Psoas muscle (tissue), 8 donors: ENCODE results near the gene ATG4D. TPM values are rescaled to one million over a fixed set of nuclear protein-coding genes. Genes with fewer than 3 reads are reported as not detected.

ENCODE experiments used
- ATAC-seq, 4 donors: fragments of 200-7000 bp; cut with Tn5 transposase; one replicate each; pipeline ENCODE4 v1.9.1; 2020; ENCODE audit warnings: moderate library complexity in 3 of 4, mild to moderate bottlenecking in 2 of 4
- DNase-seq, 2 donors: peaks; one replicate each; pipeline ENCODE4 v3.0.0-alpha.2; 2020
- H3K27ac ChIP-seq: fragments of 200-600 bp; one replicate; pipeline ENCODE4 v1.8.0; 2022
- H3K27me3 ChIP-seq, 3 donors: fragments of 200-600 bp in 1 of 3; one replicate each; pipeline versions ENCODE4 v1.6.1 to v1.8.0; 2013 to 2022; ENCODE audit warnings: low read length in 2 of 3, mild to moderate bottlenecking in 2 of 3, moderate library complexity in 1 of 3; ENCODE audit not compliant: insufficient read depth in 3 of 3
- H3K36me3 ChIP-seq, 2 donors: fragments of 200-600 bp in 1 of 2; one replicate each; pipeline versions ENCODE4 v1.6.1 to v1.8.0; 2013 to 2022; ENCODE audit warnings: low read depth in 1 of 2, mild to moderate bottlenecking in 1 of 2, moderate library complexity in 1 of 2; ENCODE audit not compliant: insufficient read depth in 1 of 2
- H3K4me1 ChIP-seq: fragments of 200-600 bp; one replicate; pipeline ENCODE4 v1.8.0; 2022
- H3K4me3 ChIP-seq: fragments of 200-600 bp; one replicate; pipeline ENCODE4 v1.8.0; 2022; ENCODE audit warnings: mild to moderate bottlenecking
- H3K9me3 ChIP-seq: fragments of 200-600 bp; one replicate; pipeline ENCODE4 v1.8.0; 2022
- whole genome bisulfite sequencing, 3 donors: extraction: QIAGEN DNeasy Blood & Tissue Kit; methylation state at CpG; one replicate each; pipeline versions ENCODE4 v1.1.6 to v1.1.7; 2013; 5-methylcytosine and 5-hydroxymethylcytosine counted together
- intact Hi-C, 2 donors: fragments of 100-400 bp; cut with DNase I; formaldehyde crosslinking; loops; one replicate each; pipeline versions ENCODE4 v1.11.0 to v1.14.2; 2022
- polyA plus RNA-seq, 3 donors: library from polyadenylated mRNA; stranded (reverse); fragments of 200-250 nt; gene quantifications; one replicate each; pipeline ENCODE4 v1.2.3, GENCODE V29; 2013
- total RNA-seq, 4 donors: library from RNA; stranded (reverse); fragmentation: NEBNext Ultra II Directional in 2 of 4; extraction: Animal tissue kit (Norgen Biotek cat#: 25700) in 2 of 4; gene quantifications; one replicate each; pipeline versions ENCODE4 v1.2.1 to v1.2.4, GENCODE V29; 2021 to 2023
- TF ChIP-seq, protein P1 (sequence below): fragments of 200-600 bp; IDR thresholded peaks from one replicate; pipeline ENCODE4 v1.8.0; 2022; ENCODE audit warnings: antibody characterized with exemption
- donor health status: healthy with polysubstance abuse.
- donor health status: DM: no; HTN: no; CAD: no; lungs with moderate emphysema.
- donor health status: Bipolar disorder and iron deficiency.
- donor health status: healthy.
- donor health status: DM: yes; HTN: yes; CAD: no.
- donor health status: DM: no; HTN: no; CAD: no.
- donor health status: DM: no; HTN: no; CAD: no.
- donor health status: DM: yes; HTN: yes; CAD: no.

Gene ATG4D
- total and polyA plus RNA-seq, 7 donors: 42.5 to 95.7 (median 65.8) TPM

DNA sequence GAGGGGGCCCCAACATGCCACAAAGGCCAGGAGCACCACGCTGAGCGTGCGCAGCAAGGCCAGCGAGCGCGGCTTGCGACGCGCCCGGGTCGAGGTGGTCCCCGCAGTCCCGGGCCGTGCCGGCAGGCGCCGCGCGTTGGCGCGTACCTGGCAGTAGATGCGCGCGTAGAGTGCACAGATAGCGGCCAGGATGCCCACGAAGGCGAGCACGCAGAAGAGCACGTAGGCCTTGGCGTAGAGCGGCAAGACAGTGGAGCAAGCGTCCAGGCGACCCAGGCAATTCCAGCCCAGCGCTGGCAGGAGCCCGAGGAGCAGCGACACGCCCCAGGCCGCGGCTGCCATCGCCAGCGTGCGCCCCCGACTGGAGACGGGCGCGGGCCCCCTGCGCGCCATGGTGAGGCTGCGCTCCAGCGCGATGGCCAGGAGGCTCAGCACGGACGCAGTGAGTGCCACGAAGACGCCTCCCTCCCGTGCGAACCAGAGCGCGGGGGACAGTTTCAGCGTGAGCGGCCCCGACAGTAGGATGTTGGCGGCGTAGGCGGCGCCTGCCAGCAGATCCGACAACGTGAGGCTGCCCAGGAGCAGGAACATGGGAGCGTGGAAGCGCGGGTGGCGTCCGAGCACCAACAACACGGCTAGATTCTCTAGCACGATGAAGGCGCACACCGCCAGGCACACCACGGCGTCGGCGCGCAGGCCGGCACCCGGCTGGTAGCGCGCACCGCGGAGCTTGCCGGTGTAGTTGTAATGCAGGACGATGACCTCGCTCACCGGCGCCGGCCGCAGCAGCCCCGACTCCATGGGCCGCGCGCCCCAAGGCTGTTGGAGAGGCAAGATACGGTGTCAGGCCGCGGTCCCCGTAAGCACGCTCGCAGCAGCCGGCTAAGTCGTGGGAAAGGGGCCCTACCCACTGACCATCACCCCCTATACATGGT lies 29.2 kb upstream of the ATG4D start:
- WGBS, 3 donors: 9 to 13% (median 10%) methylated on average over 94 to 107 of the region's 107 CpGs
- DNase-seq (no peak), ATAC-seq (peak in 1 of 4 donors; percentile 40)
- no peaks in the 10 kb centered on the region for H3K36me3 ChIP-seq
- no peaks in the 10 kb centered on the region for H3K9me3 ChIP-seq
- H3K4me1 ChIP-seq: no peaks in the 10 kb centered on the region
- intact Hi-C loops: no loop called here
- H3K27ac ChIP-seq: no peak overlapping the region
- peaks cover 0 to 90% (median 30%) of the 10 kb centered on the region in 3 donors for H3K27me3 ChIP-seq
- TF ChIP-seq, protein P1, sequence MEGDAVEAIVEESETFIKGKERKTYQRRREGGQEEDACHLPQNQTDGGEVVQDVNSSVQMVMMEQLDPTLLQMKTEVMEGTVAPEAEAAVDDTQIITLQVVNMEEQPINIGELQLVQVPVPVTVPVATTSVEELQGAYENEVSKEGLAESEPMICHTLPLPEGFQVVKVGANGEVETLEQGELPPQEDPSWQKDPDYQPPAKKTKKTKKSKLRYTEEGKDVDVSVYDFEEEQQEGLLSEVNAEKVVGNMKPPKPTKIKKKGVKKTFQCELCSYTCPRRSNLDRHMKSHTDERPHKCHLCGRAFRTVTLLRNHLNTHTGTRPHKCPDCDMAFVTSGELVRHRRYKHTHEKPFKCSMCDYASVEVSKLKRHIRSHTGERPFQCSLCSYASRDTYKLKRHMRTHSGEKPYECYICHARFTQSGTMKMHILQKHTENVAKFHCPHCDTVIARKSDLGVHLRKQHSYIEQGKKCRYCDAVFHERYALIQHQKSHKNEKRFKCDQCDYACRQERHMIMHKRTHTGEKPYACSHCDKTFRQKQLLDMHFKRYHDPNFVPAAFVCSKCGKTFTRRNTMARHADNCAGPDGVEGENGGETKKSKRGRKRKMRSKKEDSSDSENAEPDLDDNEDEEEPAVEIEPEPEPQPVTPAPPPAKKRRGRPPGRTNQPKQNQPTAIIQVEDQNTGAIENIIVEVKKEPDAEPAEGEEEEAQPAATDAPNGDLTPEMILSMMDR: no peak
- H3K4me3 ChIP-seq: peak overlapping the region; percentile 28

DNA sequence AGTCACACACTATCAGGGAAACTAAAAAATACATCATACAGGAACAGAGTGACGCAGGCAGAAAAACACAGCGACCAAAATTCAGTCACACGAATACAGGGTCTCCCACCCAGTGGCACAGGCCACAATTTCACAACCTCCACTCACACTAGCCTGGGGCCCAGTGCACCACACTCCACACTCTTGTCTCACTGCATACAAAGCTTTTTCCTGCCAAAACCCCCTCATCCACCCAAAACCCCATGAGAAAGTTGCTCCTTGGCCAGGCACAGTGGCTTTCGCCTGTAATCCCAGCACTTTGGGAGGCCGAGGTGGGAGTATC lies 27.7 kb upstream of the ATG4D start:
- 91 to 94% (median 93%) methylated on average over 5 of the region's 5 CpGs for WGBS, 3 donors
- Histone ChIP-seq H3K9me3 (no peaks in the 10 kb centered on the region), H3K27ac (no peak overlapping the region), H3K27me3 (peaks cover 0 to 86% (median 30%) of the 10 kb centered on the region in 3 donors), H3K4me3 (no peak overlapping the region), H3K36me3 (no peaks in the 10 kb centered on the region), H3K4me1 (no peaks in the 10 kb centered on the region)
- ATAC-seq (no peak), DNase-seq (no peak)
- intact Hi-C loops: no loop called here
- TF ChIP-seq, protein P1: no peak

DNA sequence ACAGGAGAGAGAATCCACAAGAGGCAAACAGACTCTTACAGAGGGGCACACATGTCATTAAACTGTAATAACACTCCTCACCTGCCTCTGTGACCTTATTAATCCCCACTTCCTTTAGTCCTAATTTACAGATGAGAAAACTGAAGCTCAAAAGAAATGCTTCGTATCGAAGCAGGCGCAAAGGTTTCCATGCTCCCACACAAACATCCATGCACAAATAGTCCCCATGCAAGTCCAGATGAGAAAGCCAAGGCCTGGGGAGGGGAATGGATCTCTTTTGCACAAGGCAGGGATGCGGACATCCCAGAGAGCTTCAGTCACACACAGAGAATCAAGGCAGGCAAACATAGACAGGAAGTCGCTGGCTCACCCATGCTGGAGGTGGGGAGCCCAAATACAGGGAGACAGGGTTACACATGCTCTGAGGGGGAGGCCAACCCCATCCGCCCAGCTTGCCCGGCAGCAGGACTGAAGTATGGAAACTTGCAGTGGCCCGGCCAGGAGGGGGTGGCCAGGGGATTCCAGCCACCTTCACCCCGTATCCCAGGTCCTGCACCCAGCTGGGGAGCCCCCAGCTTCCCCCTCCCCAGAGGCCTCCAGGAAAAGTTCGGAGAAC lies 26.9 kb upstream of the ATG4D start:
- Histone ChIP-seq H3K27ac (no peak overlapping the region), H3K4me1 (no peaks in the 10 kb centered on the region), H3K27me3 (peaks cover 0 to 80% (median 30%) of the 10 kb centered on the region in 3 donors), H3K36me3 (no peaks in the 10 kb centered on the region), H3K4me3 (peak overlapping the region; percentile 52), H3K9me3 (no peaks in the 10 kb centered on the region)
- WGBS, 3 donors: 47 to 54% (median 53%) methylated on average over 10 of the region's 10 CpGs
- intact Hi-C loops: no loop called here
- TF ChIP-seq, protein P1: no peak
- DNase-seq (no peak), ATAC-seq (no peak)

DNA sequence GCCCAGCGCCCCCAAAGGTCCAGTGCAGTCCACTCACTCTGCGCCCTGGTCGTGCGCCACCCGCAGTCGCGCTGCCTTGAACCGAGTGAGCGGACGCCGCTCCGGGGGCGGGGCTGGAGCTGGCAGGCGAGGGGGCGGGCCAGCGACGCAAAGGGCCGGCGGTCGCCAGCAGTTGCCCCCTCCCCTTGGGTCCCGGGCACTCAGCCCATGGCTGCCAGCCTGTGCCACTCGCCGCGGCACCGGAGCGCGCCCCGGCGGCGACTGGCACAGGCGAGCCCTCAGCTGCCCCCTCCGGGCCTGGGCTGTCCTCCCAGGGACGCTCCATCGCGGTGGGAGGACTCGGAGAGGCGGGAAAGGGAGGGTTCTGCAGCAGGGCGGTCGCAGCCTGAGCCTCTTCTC lies 26.3 kb upstream of the ATG4D start, which contains the start of gene S1PR5:
Gene S1PR5 (minus strand): TSS at position 87 of the 399 bp plus-strand sequence. CDS start 2,436 bp downstream, outside the sequence.
- intact Hi-C loops: no loop called here
- Histone ChIP-seq H3K27me3 (peaks cover 0 to 74% (median 30%) of the 10 kb centered on the region in 3 donors), H3K27ac (no peak within 1 kb of the TSS), H3K4me1 (no peaks in the 10 kb centered on the region), H3K4me3 (peak within 1 kb of the TSS; percentile 52), H3K9me3 (no peaks in the 10 kb centered on the region), H3K36me3 (no peaks in the 10 kb centered on the region)
- ATAC-seq (peak; percentile 45 to 53 (median 48)), DNase-seq (no peak)
- 0 to 4% (median 1%) methylated on average over 17 to 39 of the region's 39 CpGs for WGBS, 3 donors
- TF ChIP-seq, protein P1: no peak
